ENCODE measurements around the gene PNPLA5.
"Not testable (repeated sequence)": the region's sequence is repeated elsewhere in the genome, so short reads cannot be mapped to it uniquely, and the experiment has no call there.

DNA sequence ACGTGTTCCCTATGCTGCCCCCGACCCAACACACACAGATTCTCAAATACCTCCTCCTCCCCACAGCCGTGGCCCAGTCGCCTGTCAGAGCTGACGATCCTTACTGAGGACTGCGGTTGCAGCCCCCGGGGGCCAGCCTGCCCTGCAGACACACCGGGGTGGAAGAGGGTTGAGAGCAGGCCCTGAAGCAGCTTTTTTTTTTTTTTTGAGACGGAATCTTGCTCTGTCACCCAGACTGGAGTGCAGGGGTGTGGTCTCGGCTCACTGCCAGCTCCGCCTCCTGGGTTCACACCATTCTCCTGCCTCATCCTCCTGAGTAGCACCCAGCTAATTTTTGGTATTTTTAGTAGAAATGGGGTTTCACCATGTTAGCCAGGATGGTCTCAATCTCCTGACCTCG lies 11.2 kb upstream of the PNPLA5 start:
- not testable (repeated sequence) for TF ChIP-seq CTCF (IDR thresholded peaks at IDR 0.05 in 4 of 5, conservative IDR thresholded peaks at IDR 0.05 in 1 of 5); POLR2A (IDR thresholded peaks at IDR 0.05)

Measured in gastrocnemius medialis (tissue), 4 donors.